NCI-H1436 (cell line): ENCODE results near the gene OR51B5.
"Not testable (repeated sequence)": the region's sequence is repeated elsewhere in the genome, so short reads cannot be mapped to it uniquely, and the experiment has no call there.

Experiments used
- DNase-seq: peaks from one replicate; lab custom pipeline; 2025; lab: John Stamatoyannopoulos, UW

OR51B5 gene, protein sequence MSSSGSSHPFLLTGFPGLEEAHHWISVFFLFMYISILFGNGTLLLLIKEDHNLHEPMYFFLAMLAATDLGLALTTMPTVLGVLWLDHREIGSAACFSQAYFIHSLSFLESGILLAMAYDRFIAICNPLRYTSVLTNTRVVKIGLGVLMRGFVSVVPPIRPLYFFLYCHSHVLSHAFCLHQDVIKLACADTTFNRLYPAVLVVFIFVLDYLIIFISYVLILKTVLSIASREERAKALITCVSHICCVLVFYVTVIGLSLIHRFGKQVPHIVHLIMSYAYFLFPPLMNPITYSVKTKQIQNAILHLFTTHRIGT

GRCh38 chr11:5343474-5344335 is at the start of gene OR51B5:
Gene OR51B5 (minus strand): TSS chr11:5343524. CDS start chr11:5343524, 0 bp downstream.
- DNase-seq: no peak

- no peak for DNase-seq
Observed at GRCh38 chr11:5390210-5390609, 46.9 kb upstream of the OR51B5 start.

- no peak for DNase-seq
Observed at GRCh38 chr11:5384335-5384734, 41.0 kb upstream of the OR51B5 start.

GRCh38 chr11:5383576-5383975 is 40.3 kb upstream of the OR51B5 start, which contains the start of gene OR51M1:
Gene OR51M1 (plus strand): TSS chr11:5383812. CDS start chr11:5389399, 5,587 bp downstream.
- DNase-seq: no peak

DNA sequence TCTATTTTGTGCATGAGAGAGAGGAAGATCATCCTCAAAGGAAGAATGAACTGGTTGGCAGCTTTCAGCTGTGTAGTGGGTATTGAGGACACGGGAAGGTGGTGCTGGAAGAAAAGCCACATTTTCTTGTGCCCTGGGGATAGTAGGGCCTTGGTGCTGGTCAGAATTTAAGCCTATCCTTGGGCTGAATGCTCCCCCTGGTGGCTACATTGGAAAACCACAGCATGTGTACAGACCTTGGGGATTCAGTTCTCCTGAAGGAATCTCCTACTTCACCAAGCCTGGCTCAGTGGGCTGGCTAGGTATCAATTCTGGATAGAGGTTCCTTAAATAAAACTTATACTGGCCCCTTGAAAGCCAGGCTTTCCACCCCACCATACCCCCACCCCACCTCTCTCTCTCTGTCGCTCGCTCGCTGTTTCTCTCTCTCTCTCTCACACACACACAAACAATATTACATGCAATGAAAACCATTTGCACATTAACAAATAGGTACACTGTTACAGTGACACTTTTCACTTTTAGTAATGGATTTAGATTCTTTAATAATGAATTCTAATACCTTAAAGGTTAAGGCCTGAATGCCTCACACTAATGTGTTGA is 37.5 kb upstream of the OR51B5 start:
- no peak for DNase-seq

GRCh38 chr11:5369789-5370188 is 26.5 kb upstream of the OR51B5 start:
- DNase-seq: no peak

DNA sequence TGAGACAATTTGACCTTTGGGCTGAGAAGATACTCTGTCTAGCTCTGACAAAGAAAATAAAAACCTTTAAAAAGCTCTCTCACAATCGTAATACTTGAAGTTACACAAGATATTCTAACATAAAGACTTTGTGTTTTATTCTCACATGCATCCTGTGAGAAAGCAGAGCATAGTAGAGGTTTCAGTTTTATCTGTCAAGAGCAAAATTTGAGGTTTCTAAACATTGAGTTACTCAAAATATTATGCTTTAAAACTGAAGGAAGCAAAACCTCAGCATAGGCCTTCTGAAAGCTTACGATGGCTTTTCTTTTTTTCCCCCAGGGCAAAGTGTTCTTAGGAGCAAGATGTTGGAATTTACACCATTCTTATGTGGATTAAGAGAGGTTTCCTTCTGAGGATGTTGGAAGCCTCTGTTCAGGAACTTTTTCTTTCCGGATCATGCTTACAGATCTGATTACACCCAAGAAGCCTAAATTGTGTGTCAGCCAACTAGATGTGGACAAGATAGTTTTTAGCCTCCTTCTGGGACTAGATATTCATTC is 25.2 kb upstream of the OR51B5 start:
- no peak for DNase-seq

GRCh38 chr11:5367448-5368074 is 24.2 kb upstream of the OR51B5 start:
- DNase-seq: no peak

- DNase-seq: no peak
Observed at GRCh38 chr11:5366856-5367255, 23.5 kb upstream of the OR51B5 start.

GRCh38 chr11:5366365-5366764 is 23.0 kb upstream of the OR51B5 start:
- not testable (repeated sequence) for DNase-seq

DNA sequence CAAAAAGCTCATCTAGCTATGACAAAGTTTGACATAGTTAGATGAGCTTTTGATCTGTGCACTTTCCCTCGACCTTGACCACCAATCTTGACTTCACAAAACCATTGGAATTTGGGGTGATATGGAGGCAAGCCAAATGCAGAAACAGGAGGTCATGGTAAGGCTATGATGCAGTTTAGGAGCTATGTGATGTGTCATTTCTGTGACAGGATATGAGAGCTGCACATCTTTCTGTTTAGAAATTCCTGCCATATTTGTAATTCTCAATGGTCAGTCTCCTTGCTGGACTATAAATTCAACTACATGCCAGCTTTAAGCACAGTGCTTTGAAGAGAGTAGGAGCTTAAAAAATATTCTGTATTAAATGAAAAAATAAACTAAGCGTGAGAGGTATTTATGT is 20.9 kb upstream of the OR51B5 start:
- no peak for DNase-seq

DNA sequence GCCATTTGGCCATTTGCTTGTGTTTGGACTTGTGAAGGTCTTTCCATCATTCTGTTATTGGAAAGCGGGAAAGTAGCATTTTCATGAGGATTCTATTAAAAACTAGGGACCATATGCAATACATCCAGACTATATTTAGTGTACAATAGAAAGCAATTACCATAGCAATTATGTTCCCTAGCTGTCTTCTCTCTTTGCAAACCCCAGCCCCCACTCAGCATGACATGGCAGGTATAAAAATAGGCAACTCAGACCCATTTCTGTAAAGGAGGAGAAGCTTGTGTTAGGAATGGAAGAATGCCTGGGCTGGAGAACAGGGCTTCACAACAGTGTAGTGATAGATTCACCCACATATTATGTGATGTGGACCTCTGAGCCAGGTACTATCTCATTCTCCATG is 20.4 kb upstream of the OR51B5 start:
- no peak for DNase-seq

- DNase-seq: no peak
Observed at GRCh38 chr11:5362017-5362625, 18.8 kb upstream of the OR51B5 start.

DNA sequence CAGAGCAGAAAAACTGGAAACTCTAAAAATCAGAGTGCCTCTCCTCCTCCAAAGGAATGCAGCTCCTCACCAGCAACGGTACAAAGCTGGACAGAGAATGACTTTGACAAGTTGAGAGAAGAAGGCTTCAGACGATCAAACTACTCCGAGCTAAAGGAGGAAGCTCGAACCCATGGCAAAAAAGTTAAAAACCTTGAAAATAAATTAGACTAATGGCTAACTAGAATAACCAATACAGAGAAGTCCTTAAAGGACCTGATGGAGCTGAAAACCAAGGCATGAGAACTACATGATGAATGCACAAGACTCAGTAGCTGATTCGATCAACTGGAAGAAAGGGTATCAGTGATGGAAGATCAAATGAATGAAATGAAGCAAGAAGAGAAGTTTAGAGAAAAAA is 12.7 kb upstream of the OR51B5 start:
- DNase-seq: not testable (repeated sequence)

DNA sequence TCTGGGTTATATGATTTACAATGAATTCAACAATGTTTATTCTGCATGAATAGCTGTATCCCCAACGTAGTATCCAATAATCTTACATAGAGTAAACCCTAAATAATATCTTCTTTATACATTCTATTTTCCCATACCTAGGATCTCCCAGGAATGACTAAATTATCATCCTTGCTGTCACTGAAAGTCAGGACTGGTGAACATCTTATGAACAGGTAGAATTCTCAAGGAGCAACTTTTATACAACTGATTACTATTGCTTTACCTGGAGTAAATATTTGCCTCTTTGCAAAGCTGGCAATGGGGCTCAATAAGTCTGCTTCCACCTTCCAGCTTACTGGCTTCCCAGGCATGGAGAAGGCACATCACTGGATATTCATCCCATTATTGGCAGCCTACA is 7.9 kb upstream of the OR51B5 start, which contains the start of gene OR51B6:
Gene OR51B6 (plus strand): TSS at position 301 of the 400 bp plus-strand sequence. CDS start 0 bp downstream, at position 301.
- no peak for DNase-seq

DNA sequence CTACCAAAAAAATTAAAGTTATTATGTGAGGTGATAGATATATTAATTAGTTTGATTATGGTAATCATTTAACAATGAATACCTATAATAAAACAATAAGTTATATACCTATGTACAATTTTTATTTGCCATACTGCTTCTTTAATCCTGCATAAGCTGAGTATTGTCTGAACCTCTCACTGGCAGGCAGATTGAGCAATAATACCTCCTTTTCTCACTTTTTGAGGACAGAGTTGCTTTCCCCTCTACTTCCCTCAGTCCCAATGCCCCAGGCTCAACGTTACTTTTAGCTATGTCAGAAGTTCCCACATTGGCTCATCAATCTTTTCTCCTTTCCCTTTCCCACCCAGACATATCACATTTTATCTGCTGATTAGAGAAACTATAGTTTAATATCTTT is 6.2 kb upstream of the OR51B5 start:
- DNase-seq: no peak

- no peak for DNase-seq
Observed at GRCh38 chr11:5348551-5349194, 5.3 kb upstream of the OR51B5 start.

GRCh38 chr11:5345831-5346230 is 2.5 kb upstream of the OR51B5 start:
- no peak for DNase-seq

DNA sequence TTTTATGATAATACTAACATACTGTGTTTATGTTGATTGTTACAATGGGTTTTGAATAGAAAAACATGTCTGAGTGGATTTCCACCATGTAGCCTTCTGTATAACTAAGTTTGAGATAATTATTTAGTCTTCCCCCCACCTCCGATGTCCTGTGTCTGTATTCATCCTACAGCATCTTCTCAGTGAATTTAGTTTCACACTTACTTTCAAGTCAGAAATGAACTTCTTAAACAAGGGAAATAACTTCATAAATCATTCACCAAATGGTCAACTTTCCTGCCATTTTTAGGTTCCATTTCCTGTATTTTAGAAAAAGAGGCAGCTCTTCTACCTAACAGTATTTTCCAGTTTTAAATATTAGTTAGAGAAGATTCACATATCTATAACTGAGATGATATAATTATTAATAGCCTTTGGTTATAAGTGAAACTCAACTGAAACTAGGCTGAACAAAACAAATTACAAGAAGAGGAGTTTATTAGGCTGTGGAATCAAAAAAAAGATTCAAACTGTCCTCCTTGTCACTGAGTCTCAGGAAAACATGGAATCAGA is 3.5 kb downstream of the OR51B5 start:
- DNase-seq: no peak

- not testable (repeated sequence) for DNase-seq
Observed at GRCh38 chr11:5337253-5337652, 6.1 kb downstream of the OR51B5 start.

- no peak for DNase-seq
Observed at GRCh38 chr11:5336331-5336730, 7.0 kb downstream of the OR51B5 start.
